ENCODE data around the gene ANKRD22. TPM values are rescaled to one million over a fixed set of nuclear protein-coding genes. Genes with fewer than 3 reads are reported as not detected.

The ANKRD22 gene
- total RNA-seq, 2 experiments from 2014 or later: not detected

- Mint-ChIP-seq H3K27me3 (no peaks in the 10 kb centered on the region), H3K27ac (no peak overlapping the region), H3K36me3 (ENCODE audit: low read depth) (no peaks in the 10 kb centered on the region), H3K9me3 (no peaks in the 10 kb centered on the region), H3K4me3 (no peak overlapping the region), H3K4me1 (ENCODE audit: low read depth) (no peaks in the 10 kb centered on the region)
- intact Hi-C loops (cut with DNase I, micrococcal nuclease): no loop called here
- H3K4me3 ChIP-seq (ENCODE audit: low read length): no peak overlapping the region
- no peaks in the 10 kb centered on the region for H3K27me3 ChIP-seq (ENCODE audit: control insufficient read depth in 1 of 2, insufficient read depth in 2 of 2, low read length in 2 of 2)
- ChIA-PET POLR2A (no interaction called here), CTCF (no interaction called here)
- no peaks in the 10 kb centered on the region for H3K4me1 ChIP-seq (ENCODE audit: insufficient read depth, low read length)
- DNase-seq (no peak), ATAC-seq (ENCODE audit: poor library complexity) (no peak)
- no peak overlapping the region for H3K27ac ChIP-seq (ENCODE audit: low read depth in 1 of 2, low read length in 2 of 2)
- TF ChIP-seq CTCF (IDR thresholded peaks at IDR 0.05): no peak
- H3K9me3 ChIP-seq (ENCODE audit: control insufficient read depth in 1 of 2, insufficient read depth in 1 of 2, low read length in 2 of 2): no peaks in the 10 kb centered on the region
- no peaks in the 10 kb centered on the region for H3K36me3 ChIP-seq (ENCODE audit: insufficient read depth, low read length)
Observed at GRCh38 chr10:88781206-88781605, 70.4 kb downstream of the ANKRD22 start.

Other genes starting within 250 kb of the ANKRD22 start
- not detected for gene LIPF, start 187.4 kb downstream of the ANKRD22 start, total RNA-seq
- not detected for gene LIPK, start 145.6 kb downstream of the ANKRD22 start, total RNA-seq
- gene LIPN, start 91.8 kb downstream of the ANKRD22 start, total RNA-seq: not detected
- gene LIPM, start 49.1 kb downstream of the ANKRD22 start, total RNA-seq: not detected
- 10 to 100 TPM; 23.7 to 26.7 TPM for gene STAMBPL1, start 28.4 kb upstream of the ANKRD22 start, total RNA-seq
- gene ACTA2, start 100.9 kb upstream of the ANKRD22 start, total RNA-seq: 1 to 10 TPM; 1.8 to 2.1 TPM
- 10 to 100 TPM; 23.8 to 28.2 TPM for gene FAS, start 139.0 kb upstream of the ANKRD22 start, total RNA-seq

Measured in CD4-positive, alpha-beta T cell (primary cell).